ENCODE measurements around the gene NAXE.
"Not testable (repeated sequence)": the region's sequence is repeated elsewhere in the genome, so short reads cannot be mapped to it uniquely, and the experiment has no call there.

GRCh38 chr1:156610072-156610471 is 18.5 kb downstream of the NAXE start:
- not testable (repeated sequence) for TF ChIP-seq CTCF (IDR thresholded peaks at IDR 0.05; ENCODE audit: insufficient read depth, low read depth, low read length); EZH2 (IDR thresholded peaks at IDR 0.05; ENCODE audit: insufficient read depth, low read length)
